GM19025 (cell line): Measurements from ENCODE around the gene VEGFA.

Experiments
- ATAC-seq: cut with Tn5 transposase; IDR thresholded peaks from one replicate; pipeline ENCODE4 v1.9.1; 2021; ENCODE audit warnings: mild to moderate bottlenecking, low read depth, moderate library complexity; ENCODE audit not compliant: unreplicated experiment

The VEGFA gene

GRCh38 chr6:43738877-43739641 is 31.0 kb upstream of the VEGFA start:
- no peak for ATAC-seq

- ATAC-seq = no peak
Measured at GRCh38 chr6:43739642-43740091, 30.3 kb upstream of the VEGFA start.

GRCh38 chr6:43740321-43740960 is 29.6 kb upstream of the VEGFA start:
- no peak for ATAC-seq

DNA sequence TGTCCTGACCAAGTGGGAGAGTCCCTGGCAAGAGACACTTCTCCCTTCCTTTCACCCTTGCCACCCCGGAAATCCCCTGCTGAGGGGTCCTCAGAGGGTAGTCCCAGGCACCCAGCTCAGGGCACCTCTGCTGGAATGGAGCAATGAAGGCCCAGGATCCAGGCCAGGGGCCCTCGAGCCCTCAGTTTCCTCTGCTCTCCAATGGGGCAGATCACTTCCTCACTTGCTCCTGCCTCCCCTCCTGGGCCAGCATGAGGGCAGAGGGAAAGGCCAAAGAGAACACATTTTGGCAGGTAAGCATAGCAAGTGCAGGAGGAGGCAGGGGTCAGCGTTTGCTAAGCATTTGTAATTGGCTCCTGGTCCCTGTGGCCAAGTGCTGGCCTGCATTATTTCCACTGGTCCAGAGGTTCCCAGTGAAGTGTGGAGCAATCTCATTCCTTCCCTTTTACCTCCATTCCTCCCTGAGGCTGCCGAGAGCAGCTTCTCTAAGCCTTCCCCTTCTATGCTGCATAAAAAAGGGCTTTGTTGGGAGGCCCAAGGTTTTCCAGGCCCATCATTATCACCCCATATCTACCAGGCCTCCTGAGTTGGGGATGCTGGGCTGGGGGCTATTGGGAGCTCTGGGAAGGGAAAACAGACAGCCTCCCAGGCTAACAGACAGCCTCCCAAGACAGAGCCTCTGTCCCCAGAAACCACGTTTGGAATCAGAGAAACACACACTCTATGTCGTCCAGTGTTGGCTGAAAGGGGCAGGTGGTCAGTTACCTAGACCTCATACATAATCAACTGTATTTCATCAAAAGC is 28.8 kb upstream of the VEGFA start:
- no peak for ATAC-seq

DNA sequence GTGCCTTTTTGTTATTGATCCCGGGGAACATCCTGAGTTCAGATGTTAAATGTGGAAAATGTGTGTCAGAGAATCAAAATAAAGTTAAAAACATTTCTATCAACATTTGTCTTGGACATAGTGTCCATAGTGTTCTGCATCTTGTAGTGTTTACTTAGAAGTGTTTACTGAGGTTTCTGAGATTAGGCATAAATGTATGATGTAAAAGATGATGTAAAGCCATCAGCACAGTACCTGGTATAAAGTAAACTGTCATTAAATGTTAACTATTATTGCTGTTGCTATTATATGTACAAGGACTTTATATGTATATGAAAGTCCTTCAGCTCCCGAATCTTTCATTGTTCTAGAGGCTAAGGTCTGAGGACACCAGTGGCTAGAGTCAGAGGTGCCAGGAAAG is 28.2 kb upstream of the VEGFA start:
- no peak for ATAC-seq

DNA sequence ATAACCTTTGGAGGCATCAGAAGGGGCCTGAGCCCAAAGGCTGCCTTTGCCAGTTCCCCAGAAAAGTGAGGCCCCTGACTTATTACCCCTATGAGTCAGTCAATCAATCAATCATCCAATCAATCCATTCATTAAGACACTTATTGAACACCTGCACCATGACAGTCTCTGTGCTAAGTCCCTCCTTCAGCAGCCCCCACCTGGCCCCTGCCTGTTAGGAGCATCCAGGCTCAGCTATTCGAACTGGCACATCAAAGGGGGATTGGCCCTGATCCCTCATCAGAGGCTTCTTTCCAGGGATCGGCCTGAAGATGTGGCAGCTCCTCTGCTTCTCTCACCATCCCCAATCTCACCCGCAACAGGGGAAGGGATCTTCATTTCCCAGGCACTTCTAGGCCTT is 27.7 kb upstream of the VEGFA start:
- ATAC-seq = no peak

DNA sequence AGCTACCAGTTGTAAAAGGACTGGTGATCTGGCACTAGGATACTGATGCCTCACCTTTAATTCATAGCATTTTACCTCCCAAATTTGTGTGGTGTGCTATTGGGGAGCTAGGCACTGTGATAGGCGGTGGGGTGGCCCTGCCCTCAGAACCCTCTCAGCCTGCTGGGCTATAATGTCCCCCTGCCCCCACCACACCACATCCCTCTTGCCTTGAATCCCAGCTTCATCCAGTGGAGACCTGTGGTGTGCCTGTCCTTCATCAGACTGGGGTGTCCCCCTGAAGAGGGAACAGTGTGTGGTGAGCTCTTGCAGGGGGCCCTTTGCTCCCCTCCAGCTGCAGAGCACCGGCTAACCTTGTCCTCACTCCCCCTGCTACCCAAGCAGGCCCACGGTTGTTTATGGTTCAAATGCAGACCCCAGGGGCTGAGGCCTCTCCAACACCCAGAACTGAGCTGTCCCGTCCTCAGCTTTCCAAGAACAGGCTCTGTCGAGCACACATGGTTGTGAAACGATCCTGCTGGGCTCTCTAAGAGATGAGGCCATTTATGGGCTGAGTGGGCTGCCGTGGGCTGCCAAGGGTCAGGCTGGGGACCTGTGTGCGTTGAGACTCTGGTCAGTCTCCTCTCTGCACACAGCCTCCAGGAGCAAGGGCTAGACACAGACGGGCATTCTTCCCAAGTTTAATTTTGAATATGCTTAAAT is 26.9 kb upstream of the VEGFA start:
- ATAC-seq = no peak

DNA sequence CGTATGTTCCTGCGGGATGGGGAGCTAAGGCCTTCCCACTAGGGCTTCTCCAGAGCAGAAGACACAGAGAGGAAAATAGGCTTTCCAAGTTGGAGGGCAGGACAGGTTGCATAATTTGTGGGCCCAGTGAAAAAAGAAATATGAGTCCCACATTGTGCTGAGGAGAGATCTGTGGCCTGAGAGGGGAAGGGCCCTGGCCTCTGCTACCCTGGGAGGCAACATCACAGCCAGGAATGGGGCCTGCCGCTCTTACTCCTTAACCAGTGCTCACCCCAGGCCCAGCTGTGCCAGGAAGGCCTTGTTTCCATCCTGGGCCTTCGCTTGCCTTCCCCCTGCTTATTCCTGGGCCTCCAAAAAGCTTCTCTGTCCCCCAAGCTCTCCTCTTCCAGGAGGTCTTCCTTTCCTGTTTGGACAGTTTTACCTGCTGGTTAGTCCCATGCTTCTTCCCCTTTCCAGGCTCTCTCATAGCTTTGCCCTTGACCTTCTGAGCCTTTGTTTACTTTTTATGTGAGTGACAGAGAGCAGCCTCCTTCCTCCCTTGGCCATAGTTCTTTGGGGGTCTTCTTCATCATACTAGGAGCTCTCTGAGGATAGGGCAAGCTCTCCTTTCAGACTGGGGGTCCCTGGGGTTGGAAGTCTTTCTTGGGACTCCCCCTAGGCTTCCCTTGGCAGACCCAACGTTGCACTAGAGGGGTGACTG is 26.2 kb upstream of the VEGFA start:
- ATAC-seq = no peak

DNA sequence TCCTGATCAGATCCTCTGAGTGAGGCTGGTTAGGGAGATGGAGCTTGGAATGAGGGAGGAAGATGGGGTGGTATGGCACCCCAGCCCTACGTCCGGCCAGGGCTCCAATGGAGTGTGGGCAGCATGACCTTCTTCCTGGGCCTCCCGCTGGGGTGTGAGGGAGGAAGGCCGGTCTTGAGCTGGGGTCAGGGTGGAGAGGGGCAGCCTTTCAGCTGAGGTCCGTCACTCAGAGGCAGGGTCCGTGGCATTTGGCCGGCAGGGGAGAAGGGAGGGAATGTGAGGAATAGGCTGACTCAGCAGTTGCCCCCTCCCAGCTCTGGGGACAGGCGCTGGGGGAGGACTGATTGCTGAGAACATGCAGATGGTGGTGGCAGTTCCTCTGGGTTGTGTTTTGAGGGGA is 25.5 kb upstream of the VEGFA start:
- no peak for ATAC-seq

DNA sequence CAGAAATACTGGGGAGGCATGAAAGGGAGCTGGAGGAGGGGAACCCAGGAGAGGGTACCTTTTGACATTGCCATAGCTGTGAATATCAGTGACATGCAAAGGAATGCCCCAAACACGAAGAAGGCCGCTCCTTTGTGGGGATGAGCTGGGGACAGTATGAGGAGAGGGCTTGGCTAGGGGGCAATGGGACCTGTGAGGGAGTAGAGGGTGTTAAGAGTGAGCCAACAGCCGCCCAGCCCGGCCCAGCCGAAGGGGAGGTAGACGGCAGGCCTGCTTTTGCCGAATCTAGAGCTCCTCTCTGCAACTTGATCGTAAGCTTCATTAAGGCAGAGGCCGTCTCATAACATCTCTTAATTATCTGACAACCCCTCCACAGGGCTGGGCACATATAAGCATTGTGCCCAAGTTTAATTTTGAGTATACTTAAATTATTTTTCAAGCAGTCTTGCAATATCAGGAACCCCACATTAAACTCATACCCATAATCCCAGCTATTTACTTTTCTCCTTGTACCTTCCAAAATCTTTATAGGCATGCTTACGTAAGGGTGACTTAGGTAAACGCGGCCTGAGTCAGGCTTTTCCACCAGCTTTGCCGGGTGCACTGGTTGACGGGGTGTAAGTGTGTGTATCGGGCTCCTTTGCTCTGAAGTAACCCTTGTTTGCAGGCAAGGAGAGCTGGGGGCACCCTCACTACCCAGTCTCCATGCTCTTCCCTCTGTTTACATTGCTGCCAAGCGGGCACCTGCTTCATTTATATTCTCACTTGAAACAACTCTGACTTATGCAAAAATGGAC is 24.9 kb upstream of the VEGFA start:
- ATAC-seq = no peak

DNA sequence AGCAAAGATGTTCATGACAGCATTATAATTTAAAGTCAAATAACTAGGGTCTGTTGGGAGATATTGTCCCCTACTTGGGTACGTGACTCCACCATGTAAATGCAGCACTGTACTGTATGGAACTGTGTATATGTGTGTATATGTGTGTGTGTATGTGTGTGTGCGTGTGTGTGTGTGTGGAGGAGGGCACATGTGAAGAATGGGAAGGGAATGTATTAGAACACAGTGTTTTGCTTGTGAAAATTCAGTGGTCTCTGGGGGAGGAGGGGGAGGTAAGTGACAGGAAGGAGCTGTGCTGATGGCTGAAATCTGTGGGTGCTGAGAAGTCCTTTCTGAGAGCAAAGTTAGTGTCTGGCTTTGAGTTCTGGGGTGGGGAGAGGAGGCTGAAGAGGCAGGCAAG is 23.9 kb upstream of the VEGFA start:
- no peak for ATAC-seq

- no peak for ATAC-seq
Measured at GRCh38 chr6:43746613-43747102, 23.4 kb upstream of the VEGFA start.

- ATAC-seq = no peak
Measured at GRCh38 chr6:43747784-43748183, 22.2 kb upstream of the VEGFA start.

GRCh38 chr6:43748765-43749164 is 21.2 kb upstream of the VEGFA start:
- no peak for ATAC-seq

DNA sequence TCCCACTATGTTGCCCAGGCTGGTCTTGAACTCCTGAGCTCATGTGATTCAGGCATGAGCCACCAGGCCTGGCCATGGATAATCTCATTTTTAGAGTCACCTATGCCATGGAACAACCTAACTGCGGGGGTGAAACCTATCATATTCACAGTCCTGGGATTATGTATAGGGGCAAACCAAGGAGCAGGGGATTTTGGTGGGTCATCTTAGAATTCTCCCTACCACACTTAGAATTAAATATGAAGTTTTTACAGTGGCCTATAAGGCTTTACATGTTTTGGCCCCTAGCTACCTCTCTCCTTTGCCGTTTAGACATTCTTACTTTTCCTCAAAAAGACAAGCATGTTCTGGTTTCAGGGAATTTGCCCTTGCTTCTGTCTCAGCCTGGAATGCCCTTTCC is 20.6 kb upstream of the VEGFA start:
- no peak for ATAC-seq

DNA sequence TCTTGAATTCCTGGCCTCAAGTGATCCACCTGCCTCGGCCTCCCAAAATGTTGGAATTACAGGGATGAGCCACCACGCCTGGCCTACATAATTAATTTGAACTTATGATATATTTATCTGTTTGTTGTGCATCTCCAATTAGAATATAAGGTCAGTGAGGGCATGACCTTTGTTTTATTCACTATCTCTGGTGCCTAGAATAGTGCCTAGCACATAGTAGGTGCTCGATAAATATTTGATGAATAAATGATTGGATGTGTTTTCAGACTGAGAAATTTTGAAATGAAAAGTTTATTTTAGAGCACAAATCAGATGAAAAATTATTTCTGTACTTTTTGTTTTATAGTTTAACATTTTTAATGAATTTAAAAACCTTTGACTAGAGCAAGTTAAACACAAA is 19.4 kb upstream of the VEGFA start:
- no peak for ATAC-seq

DNA sequence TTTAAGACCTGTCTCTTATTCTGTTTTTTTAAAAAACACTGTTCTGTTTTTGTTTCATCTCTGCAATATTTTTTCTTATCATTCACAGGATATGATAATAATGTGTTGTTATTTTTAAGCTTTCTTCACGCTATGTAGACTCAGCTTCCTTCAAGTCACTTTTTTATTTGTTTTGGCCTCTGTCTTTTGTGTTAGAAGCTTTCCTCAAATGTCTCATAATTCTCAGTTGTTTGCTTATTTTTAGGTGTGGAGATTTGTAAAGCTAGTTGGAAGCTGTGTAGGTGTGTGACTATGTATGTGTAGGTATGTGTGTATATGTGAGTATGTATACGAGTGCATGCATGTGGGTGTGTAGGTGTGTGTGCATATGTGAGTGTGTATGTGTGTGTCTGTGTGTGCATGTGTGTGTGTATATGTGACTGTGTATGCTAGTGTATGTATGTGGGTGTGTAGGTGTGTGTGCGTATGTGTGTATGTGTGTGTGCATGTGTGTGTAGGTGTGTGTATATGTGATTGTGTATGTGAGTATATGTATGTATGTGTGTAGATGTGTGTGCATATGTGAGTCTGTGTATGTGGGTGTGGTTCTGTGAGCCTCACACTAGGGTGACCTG is 16.3 kb upstream of the VEGFA start:
- ATAC-seq = no peak

- ATAC-seq = no peak
Measured at GRCh38 chr6:43757966-43758616, 11.9 kb upstream of the VEGFA start.
